Measurements from ENCODE around the gene ATXN7L3B.

DNA sequence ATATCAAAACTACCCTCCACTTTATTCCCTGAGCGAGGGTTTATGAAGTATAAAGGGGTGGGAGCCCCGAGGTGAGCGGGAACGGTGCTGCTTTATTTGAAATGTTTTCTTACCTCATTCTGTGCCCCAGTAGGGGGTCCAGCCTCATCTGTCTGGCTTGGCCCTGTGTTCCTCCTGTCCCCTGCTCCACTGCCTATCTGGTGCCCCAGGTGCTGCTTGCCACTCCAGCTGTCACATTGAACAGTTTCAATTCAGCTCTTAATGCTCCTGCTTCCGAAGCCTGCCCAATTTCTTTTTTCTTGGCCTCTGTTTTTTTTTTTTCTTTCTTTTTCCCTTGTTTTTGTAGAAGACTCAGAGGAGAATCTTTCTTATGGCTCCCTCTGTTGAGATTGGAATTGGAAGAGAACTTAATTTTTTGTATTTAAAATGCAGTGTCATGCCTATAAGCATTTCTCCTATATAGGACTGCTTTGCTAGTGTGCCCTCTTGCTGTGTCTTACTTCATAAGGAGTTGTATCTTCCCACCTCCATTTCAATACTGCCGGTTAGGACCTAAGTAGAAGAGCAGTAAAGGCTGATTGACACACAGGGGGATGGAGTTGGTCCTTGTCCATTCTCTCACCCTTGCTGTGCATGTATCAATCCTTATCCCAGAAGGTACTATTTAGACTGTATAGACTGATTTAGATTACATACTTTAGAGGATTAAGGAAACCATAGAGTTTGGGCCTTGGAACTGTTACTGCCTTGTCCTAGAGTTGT is 2.3 kb downstream of the ATXN7L3B start:
- TF ChIP-seq, protein P1, sequence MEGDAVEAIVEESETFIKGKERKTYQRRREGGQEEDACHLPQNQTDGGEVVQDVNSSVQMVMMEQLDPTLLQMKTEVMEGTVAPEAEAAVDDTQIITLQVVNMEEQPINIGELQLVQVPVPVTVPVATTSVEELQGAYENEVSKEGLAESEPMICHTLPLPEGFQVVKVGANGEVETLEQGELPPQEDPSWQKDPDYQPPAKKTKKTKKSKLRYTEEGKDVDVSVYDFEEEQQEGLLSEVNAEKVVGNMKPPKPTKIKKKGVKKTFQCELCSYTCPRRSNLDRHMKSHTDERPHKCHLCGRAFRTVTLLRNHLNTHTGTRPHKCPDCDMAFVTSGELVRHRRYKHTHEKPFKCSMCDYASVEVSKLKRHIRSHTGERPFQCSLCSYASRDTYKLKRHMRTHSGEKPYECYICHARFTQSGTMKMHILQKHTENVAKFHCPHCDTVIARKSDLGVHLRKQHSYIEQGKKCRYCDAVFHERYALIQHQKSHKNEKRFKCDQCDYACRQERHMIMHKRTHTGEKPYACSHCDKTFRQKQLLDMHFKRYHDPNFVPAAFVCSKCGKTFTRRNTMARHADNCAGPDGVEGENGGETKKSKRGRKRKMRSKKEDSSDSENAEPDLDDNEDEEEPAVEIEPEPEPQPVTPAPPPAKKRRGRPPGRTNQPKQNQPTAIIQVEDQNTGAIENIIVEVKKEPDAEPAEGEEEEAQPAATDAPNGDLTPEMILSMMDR (IDR thresholded peaks at IDR 0.05): no peak
- no peak for TF ChIP-seq POLR2A (IDR thresholded peaks at IDR 0.05)

Measured in thyroid gland (tissue), 4 donors.